Measurements from ENCODE around the gene RAD51. TPM values are rescaled to one million over a fixed set of nuclear protein-coding genes. Genes with fewer than 3 reads are reported as not detected.

Gene RAD51
- total RNA-seq, 1 experiment from 2014 or later: 30.3 TPM

DNA sequence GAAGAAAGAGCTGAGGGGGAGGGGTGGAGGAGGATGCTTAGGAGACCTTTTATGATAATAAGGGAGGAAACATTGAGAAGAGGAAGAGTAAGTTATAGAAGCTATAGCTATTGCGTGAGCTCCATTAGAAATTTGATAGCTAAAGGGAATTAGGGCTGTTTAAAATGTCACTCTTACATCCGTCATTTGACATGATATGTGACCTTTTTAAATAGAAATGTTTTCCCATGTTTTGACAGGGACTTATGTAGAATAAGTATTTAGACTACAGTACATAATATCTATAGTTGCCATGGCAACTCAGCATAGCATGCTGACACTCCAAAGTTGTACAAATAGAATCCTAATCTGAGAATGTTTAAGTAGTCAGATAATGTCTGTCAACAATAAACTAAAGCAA, 19.2 kb downstream of the RAD51 start:
- in situ Hi-C loops (cut with HindIII; ENCODE audit: low pct_unique_long_range_greater_than_20kb, low sequenced_read_pairs): no loop called here
- Histone ChIP-seq H3K27me3 (ENCODE audit: control insufficient read depth, insufficient read depth, low read length) (no peaks in the 10 kb centered on the region), H3K36me3 (ENCODE audit: control insufficient read depth, insufficient read depth, low read length) (peaks cover 11% of the 10 kb centered on the region; the same call in 1 of the 2 replicates), H3K4me1 (ENCODE audit: control insufficient read depth, insufficient read depth, low read length) (no peaks in the 10 kb centered on the region), H3K9me3 (ENCODE audit: control insufficient read depth, insufficient read depth, low read depth, low read length) (no peaks in the 10 kb centered on the region), H3K4me3 (ENCODE audit: low read depth in 2 of 2, low read length in 2 of 2) (no peak overlapping the region), H3K27ac (ENCODE audit: low read length) (no peak overlapping the region)
- intact Hi-C loops (cut with micrococcal nuclease; ENCODE audit: unreplicated experiment): no loop called here
- no TSS peak for BruUV-seq (replicated peaks)
- DNase-seq (ENCODE audit: low read depth, low spot score) (no peak), ATAC-seq (no peak)
- TF ChIP-seq, protein P1, sequence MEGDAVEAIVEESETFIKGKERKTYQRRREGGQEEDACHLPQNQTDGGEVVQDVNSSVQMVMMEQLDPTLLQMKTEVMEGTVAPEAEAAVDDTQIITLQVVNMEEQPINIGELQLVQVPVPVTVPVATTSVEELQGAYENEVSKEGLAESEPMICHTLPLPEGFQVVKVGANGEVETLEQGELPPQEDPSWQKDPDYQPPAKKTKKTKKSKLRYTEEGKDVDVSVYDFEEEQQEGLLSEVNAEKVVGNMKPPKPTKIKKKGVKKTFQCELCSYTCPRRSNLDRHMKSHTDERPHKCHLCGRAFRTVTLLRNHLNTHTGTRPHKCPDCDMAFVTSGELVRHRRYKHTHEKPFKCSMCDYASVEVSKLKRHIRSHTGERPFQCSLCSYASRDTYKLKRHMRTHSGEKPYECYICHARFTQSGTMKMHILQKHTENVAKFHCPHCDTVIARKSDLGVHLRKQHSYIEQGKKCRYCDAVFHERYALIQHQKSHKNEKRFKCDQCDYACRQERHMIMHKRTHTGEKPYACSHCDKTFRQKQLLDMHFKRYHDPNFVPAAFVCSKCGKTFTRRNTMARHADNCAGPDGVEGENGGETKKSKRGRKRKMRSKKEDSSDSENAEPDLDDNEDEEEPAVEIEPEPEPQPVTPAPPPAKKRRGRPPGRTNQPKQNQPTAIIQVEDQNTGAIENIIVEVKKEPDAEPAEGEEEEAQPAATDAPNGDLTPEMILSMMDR (IDR thresholded peaks at IDR 0.05): no peak
- TF ChIP-seq TCF7L2 (IDR thresholded peaks at IDR 0.05; ENCODE audit: low read depth, low read length): no peak
- TF ChIP-seq POLR2AphosphoS5 (IDR thresholded peaks at IDR 0.05; ENCODE audit: low read depth, low read length): no peak
- no peak for TF ChIP-seq SIN3A (IDR thresholded peaks at IDR 0.05; ENCODE audit: borderline replicate concordance, insufficient read depth, low read depth, low read length)
- no peak for TF ChIP-seq REST (IDR thresholded peaks at IDR 0.05; ENCODE audit: insufficient read depth in 1 of 2, low read depth in 2 of 2, low read length in 1 of 2)
- ChIA-PET CTCF (interaction anchor here (0.6 kb wide), 1 partner anchor 43 kb away, joined by 4 read pairs; no protein-coding TSS in a partner anchor), POLR2A (interaction anchor here (0.6 kb wide), 1 partner anchor 151 kb away, joined by 4 read pairs; no protein-coding TSS in a partner anchor)

DNA sequence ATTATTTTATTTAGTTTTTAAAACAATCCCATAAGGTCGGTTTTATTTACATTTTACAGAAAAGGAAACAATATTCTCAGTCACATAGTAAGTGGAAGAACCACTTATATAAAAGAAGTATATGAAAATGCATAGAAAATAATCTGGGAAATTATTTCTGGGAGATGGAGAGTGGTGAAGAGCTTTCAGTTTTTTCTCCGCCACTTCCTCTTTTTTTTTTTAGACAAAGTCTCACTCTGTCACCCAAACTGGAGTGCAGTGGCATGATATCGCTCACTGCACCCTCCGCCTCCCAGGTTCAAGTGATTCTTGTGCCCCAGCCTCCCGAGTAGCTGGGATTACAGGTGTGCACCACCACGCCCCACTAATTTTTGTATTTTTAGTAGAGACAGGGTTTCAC, 21.2 kb downstream of the RAD51 start:
- H3K27me3 ChIP-seq (ENCODE audit: control insufficient read depth, insufficient read depth, low read length): no peaks in the 10 kb centered on the region
- DNase-seq (ENCODE audit: low read depth, low spot score) (no peak), ATAC-seq (no peak)
- H3K27ac ChIP-seq (ENCODE audit: low read length): no peak overlapping the region
- peaks cover 6% of the 10 kb centered on the region; the same call in 1 of the 2 replicates for H3K36me3 ChIP-seq (ENCODE audit: control insufficient read depth, insufficient read depth, low read length)
- POLR2A ChIA-PET: no interaction called here
- no peak overlapping the region for H3K4me3 ChIP-seq (ENCODE audit: low read depth in 2 of 2, low read length in 2 of 2)
- no TSS peak for BruUV-seq (replicated peaks)
- H3K4me1 ChIP-seq (ENCODE audit: control insufficient read depth, insufficient read depth, low read length): no peaks in the 10 kb centered on the region
- TF ChIP-seq POLR2AphosphoS5 (IDR thresholded peaks at IDR 0.05; ENCODE audit: low read depth, low read length): no peak
- TF ChIP-seq, protein P1 (IDR thresholded peaks at IDR 0.05): no peak
- H3K9me3 ChIP-seq (ENCODE audit: control insufficient read depth, insufficient read depth, low read depth, low read length): no peaks in the 10 kb centered on the region
- intact Hi-C loops (cut with micrococcal nuclease; ENCODE audit: unreplicated experiment) (no loop called here), in situ Hi-C loops (cut with HindIII; ENCODE audit: low pct_unique_long_range_greater_than_20kb, low sequenced_read_pairs) (no loop called here)
- CTCF ChIA-PET: interaction anchor here (0.7 kb wide), 1 partner anchor 70 kb away, joined by 4 read pairs; no protein-coding TSS in a partner anchor
